A375 (cell line): ENCODE results near the gene DIO1. TPM values are rescaled to one million over a fixed set of nuclear protein-coding genes. Genes with fewer than 3 reads are reported as not detected.

Experiments
- total RNA-seq: library from RNA; depleted of rRNA; stranded (reverse); fragments of >200 nt; shearing (Covaris generic); gene quantifications from 2 replicates; pipeline ENCODE4 v1.2.3, GENCODE V29; 2014; rRNA removed

The DIO1 gene
- total RNA-seq, result not detected in 2 replicates

DNA sequence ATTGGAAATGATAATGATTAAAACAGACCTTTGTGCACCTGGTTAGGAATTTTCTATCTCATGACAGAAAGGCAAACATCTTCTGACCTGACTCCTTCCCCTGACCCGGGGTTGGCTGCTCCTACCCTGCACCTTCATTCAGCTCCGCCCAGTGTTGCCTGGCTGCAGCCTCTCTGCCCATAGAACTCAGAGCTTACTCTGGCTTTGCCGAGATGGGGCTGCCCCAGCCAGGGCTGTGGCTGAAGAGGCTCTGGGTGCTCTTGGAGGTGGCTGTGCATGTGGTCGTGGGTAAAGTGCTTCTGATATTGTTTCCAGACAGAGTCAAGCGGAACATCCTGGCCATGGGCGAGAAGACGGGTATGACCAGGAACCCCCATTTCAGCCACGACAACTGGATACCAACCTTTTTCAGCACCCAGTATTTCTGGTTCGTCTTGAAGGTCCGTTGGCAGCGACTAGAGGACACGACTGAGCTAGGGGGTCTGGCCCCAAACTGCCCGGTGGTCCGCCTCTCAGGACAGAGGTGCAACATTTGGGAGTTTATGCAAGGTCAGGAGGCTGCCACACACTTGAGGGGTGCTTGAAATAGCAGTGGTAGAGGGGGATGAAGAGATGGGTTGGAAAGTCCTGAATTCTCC, at the start of gene DIO1:
TSS of gene DIO1 (plus strand) at position 189 of the 638 bp plus-strand sequence. CDS start at position 213, 24 bp downstream.

DNA sequence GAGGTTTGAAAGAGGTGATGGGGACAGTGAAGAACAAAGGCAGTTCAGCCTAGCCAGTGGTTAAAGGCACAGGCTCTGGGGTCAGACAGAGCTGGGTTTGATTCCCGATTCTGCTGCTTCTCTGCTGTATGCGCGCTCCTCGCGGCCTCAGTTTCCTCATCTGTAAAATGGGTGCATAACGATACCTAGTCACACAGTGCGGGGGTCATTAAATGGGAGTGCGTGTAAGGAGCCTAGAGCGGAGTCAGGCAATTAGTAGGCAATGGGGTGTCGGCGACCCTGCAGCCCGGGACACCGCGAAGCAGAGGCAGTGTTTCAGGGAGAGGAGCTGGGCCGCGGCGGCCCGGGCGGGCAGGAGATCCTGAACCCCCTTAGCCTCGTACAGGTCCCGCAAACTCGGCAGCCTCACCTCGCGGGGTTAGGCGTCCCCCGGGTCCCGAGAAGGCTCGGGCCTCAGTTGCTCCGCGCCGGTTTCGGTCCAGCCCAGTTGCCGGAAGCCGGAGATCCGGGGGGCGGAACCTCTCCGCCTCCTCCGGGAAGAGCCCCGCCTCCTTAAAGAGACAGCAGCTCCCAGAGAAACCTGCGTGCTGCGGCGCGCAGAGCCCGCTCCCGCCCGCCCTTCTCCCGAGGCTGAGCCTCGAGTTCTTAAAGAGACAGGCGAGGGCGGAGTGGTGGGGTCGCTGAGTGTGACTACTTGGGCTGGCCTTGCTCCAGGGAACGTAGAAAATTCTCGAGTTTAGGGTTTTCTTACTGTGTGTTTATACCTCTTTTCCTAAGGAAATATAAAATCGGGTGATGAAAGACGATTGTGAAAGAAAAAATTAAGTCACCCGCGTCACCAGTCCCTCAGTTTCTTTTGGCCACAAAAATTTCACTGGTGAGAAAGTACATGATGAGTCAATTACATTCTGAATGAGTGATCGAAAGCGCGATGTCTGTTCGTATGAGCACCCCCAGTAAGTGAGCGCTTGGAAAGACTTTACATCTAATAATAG, 4.4 kb upstream of the DIO1 start, which contains the start of gene YIPF1:
TSS of gene YIPF1 (minus strand) at position 494 of the 995 bp plus-strand sequence. CDS start 860 bp downstream, outside the sequence.

DNA sequence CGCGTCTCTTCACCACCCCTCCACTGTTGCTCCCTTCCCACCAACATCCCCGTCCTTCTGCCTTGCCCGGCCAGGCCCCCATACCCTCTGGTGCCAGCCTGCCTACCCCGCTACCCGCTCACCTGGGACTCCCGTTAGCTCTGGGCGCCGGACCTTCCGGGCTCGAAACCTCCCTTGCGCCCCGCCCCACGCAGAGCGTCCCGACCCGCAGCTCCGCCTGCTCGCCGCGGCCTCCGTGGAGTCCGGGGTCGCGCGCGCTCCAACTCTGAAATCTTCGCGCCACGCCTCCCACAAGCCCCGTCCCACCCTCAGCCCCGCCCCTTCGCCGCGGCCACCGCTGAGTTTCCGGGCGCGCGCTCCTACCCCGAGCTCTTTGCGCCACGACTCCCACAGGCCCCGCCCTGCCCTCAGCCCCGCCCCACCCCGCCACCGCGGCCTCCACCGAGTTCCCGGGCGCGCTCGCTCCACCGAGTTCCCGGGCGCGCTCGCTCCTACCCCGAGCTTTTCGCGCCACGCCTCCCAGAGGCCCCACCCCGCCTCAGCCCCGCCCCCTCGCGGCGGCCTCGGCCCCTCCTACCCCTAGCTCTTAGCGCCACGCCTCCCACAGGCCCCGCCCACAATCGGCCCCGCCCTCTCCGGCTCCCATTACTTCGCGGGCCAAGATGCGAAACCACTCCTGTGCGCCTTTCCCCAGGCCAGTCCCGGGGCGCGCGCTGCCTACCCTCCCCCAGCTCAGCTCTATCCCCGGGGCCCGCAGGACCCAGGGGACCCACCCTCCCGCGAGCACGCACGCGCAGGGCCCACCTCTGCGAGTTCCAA, 51.7 kb downstream of the DIO1 start, which contains the start of gene IFT25:
TSS of gene IFT25 (minus strand) at position 267 of the 819 bp plus-strand sequence. CDS start 5,617 bp downstream, outside the sequence.

DNA sequence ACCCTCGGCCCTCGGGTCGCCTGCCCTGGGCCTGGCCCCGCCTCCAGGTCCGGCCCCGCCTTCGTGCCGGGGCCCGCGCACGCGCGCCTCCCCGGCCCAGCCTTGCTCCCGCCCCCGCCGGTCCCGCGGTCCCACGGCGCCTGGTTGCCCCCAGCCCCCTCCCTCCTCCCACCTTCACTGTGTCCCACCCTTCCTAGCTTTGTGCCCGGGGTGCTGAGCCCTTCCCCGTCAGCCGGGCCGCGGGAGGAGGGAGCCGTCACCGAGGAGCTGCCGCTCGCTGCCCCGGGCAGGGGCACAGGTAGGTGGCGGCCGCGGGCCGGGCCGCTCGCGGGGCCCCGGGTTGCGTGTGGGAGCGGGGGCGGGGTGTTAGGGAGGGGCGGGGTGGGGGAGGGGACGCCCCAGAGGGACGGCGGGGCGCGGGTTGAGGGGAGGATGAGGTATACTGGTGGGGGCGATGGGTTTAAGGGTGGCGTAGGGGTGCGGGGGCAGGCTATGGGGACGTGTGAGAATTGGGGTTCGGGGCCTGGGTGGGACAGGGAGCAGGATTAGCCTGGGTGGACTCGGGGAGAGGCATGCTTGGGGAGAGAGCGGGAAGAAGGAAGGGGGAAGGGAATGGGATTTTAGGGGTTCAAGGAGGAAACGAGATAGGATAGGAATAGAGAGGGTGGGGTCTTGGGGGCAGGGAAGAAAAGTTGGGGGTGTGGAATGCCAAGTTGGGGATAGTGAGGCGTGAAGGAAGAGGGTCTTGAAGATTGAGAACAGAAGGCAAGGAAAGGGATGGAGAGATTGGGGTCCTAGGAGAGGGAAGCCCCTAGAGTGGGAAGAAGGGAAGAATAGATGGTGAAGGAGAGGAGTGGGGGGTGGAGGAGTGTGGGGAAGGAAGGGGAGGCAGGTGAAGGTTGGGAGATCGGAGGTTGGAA, 52.5 kb downstream of the DIO1 start, which contains the start of gene LRRC42:
TSS of gene LRRC42 (plus strand) at position 99 of the 920 bp plus-strand sequence. CDS start 5,650 bp downstream, outside the sequence.

Other genes starting within 250 kb of the DIO1 start
- 0.08 TPM in 2 replicates for gene GLIS1, start 155.0 kb upstream of the DIO1 start, total RNA-seq
- 28.2 and 30.3 TPM in 2 replicates for gene NDC1, start 55.9 kb upstream of the DIO1 start, total RNA-seq
- gene YIPF1, start 4.4 kb upstream of the DIO1 start, total RNA-seq, result 12.6 and 13.6 TPM in 2 replicates
- 55.2 and 61.4 TPM in 2 replicates for gene IFT25, start 51.5 kb downstream of the DIO1 start, total RNA-seq
- 15.8 and 17.8 TPM in 2 replicates for gene LRRC42, start 52.2 kb downstream of the DIO1 start, total RNA-seq
- gene LDLRAD1, start 124.0 kb downstream of the DIO1 start, total RNA-seq, result not detected in 2 replicates
- gene TMEM59, start 159.0 kb downstream of the DIO1 start, total RNA-seq, result 104 and 150 TPM in 2 replicates
- 4.6 and 5.1 TPM in 2 replicates for gene TCEANC2, start 159.4 kb downstream of the DIO1 start, total RNA-seq